GM10266 (cell line): Measurements from ENCODE around the gene TSPAN2.
"Not testable (repeated sequence)": the region's sequence is repeated elsewhere in the genome, so short reads cannot be mapped to it uniquely, and the experiment has no call there.

Source experiments
- DNase-seq: peaks from one replicate; pipeline ENCODE4 v3.0.0; 2012; ENCODE audit errors: extremely low spot score
- TF ChIP-seq, protein P1 (sequence below): IDR thresholded peaks from 2 replicates; pipeline ENCODE4 v1.5.1; 2012; ENCODE audit warnings: mild to moderate bottlenecking, low read depth; ENCODE audit not compliant: control insufficient read depth, insufficient read depth; ENCODE audit errors: missing control alignments

TSPAN2 gene

GRCh38 chr1:115021145-115021544, 68.2 kb downstream of the TSPAN2 start:
- DNase-seq = no peak
- TF ChIP-seq, protein P1, sequence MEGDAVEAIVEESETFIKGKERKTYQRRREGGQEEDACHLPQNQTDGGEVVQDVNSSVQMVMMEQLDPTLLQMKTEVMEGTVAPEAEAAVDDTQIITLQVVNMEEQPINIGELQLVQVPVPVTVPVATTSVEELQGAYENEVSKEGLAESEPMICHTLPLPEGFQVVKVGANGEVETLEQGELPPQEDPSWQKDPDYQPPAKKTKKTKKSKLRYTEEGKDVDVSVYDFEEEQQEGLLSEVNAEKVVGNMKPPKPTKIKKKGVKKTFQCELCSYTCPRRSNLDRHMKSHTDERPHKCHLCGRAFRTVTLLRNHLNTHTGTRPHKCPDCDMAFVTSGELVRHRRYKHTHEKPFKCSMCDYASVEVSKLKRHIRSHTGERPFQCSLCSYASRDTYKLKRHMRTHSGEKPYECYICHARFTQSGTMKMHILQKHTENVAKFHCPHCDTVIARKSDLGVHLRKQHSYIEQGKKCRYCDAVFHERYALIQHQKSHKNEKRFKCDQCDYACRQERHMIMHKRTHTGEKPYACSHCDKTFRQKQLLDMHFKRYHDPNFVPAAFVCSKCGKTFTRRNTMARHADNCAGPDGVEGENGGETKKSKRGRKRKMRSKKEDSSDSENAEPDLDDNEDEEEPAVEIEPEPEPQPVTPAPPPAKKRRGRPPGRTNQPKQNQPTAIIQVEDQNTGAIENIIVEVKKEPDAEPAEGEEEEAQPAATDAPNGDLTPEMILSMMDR = no peak

GRCh38 chr1:115019549-115019948, 69.8 kb downstream of the TSPAN2 start:
- not testable (repeated sequence) for DNase-seq

GRCh38 chr1:115013792-115014191, 75.5 kb downstream of the TSPAN2 start:
- TF ChIP-seq, protein P1 = no peak
- DNase-seq = no peak

GRCh38 chr1:115012434-115012833, 76.9 kb downstream of the TSPAN2 start:
- DNase-seq = no peak
- TF ChIP-seq, protein P1 = no peak

- TF ChIP-seq, protein P1 = no peak
- no peak for DNase-seq
These were observed 77.3 kb downstream of the TSPAN2 start for GRCh38 chr1:115012006-115012405.

- DNase-seq = no peak
- TF ChIP-seq, protein P1 = no peak
These were observed 83.1 kb downstream of the TSPAN2 start for GRCh38 chr1:115006191-115006590.
